Epithelial cell of prostate (primary cell): Measurements from ENCODE around the gene XPNPEP2.

Experiments used
- DNase-seq: peaks from one replicate; pipeline ENCODE4 v3.0.0-alpha.2; 2011; ENCODE audit warnings: low read depth, low spot score
- H3K27ac ChIP-seq: fragments of 450-650 bp; 2 replicates; pipeline ENCODE4 v1.5.1; 2017; ENCODE audit warnings: mild to moderate bottlenecking

XPNPEP2 gene

GRCh38 chrX:129747533-129747932 is 8.8 kb downstream of the XPNPEP2 start:
- no peak overlapping the region for H3K27ac ChIP-seq
- no peak for DNase-seq

DNA sequence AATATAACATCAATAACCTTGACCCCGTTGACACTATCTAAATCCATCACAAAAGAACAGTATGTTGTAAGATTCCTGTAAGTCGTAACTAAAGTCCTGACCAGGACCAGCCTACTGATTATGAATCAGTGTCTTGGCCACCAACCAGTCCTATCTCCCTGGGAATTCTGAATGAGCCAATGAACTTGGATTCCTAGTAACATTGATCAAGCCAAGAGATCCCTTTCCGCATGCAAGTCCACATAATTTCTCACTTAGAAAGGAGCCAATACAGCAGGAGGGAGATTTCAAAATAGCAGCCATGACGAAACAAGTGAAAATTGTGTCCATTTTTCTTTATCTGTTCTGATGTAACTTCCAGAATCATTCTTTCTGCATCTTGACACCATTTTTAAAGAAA is 9.5 kb downstream of the XPNPEP2 start:
- no peak for DNase-seq
- H3K27ac ChIP-seq = no peak overlapping the region

DNA sequence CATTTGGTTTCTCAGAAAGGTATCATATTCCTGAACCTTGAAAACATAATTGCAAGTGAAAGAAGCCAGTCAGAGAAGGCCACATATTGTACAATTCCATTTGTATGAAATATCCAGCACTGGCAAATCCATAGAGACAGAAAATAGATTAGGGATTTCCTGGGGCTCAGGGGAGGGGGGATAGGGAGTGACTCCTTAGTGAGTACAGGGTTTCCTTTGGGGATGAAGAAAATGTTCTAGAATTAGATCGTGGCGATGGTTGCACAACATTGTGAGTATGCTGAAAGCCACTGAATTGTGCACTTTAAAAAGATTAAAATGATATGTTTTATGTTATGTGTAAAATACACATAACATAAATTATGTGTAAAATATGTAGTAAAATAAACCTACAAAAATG is 10.3 kb downstream of the XPNPEP2 start:
- H3K27ac ChIP-seq = no peak overlapping the region
- DNase-seq = no peak

GRCh38 chrX:129750971-129751370 is 12.2 kb downstream of the XPNPEP2 start:
- H3K27ac ChIP-seq = no peak overlapping the region

GRCh38 chrX:129754056-129755024 is 15.6 kb downstream of the XPNPEP2 start:
- DNase-seq = no peak
- no peak overlapping the region for H3K27ac ChIP-seq

More at GRCh38 chrX:129750971-129751370, 12.2 kb downstream of the XPNPEP2 start:
- no peak for DNase-seq

DNA sequence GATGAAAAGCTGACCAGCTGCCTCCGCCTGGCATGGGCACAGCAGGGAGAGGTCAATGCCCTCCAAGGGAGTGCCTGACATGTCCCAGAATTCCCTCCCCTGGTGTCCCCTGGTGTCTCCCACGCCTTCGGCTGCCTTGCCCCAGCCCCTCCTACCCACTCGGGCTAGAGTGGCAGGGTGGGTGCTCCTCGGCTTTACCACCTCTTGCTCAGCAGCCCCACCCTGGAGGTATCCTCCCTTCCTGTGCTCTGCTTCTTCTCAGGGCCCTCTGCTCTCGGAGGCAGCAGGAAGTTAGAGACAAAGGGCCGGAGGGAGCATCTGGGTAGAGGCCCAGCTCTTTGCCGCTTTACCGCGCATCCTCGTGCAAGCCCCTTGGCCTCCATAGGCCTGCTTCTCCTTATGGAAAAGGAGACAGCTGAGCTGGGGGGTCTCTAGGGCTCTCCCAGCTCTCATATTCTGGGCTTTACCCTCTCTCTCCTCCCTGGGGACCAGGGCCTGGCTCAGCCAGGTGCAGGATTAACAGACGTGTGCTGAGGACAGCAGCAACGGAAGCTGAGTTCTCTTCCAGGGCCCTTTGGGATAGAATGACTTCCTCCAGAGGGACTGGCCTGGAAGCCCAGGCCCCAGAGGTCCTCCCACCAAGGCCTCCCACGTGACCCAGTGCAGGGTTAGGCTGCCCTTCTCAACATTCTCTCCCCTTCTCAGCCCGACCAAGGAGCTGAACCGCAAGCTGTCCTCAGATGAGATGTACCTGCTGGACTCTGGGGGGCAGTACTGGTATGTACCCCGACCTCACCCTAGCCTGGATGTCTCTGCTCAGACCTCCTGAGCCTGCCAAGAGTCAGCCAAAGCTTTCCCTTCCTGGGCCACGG is 17.2 kb downstream of the XPNPEP2 start:
- no peak overlapping the region for H3K27ac ChIP-seq
- DNase-seq = no peak

- DNase-seq = peak; percentile 37
- no peak overlapping the region for H3K27ac ChIP-seq
Measured at GRCh38 chrX:129759576-129760061, 20.8 kb downstream of the XPNPEP2 start.

GRCh38 chrX:129760155-129760554 is 21.4 kb downstream of the XPNPEP2 start:
- H3K27ac ChIP-seq = no peak overlapping the region

DNA sequence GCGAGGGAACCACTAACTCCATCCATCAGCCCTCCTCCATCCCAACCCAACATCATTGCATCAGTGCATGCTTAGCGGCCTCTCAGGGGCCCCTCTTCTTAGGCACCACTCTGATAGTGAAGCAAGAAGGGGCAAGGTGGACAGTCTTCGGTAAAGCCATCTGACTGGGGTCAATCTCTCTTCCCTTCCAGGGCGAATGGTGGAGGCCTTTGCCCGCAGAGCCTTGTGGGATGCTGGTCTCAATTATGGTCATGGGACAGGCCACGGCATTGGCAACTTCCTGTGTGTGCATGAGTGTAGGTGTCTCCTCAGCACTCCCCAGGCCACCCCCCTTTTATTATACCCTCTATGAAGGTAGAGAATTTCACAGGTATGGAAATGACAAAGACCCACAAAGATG is 22.2 kb downstream of the XPNPEP2 start:
- H3K27ac ChIP-seq = no peak overlapping the region

More at GRCh38 chrX:129760155-129760554, 21.4 kb downstream of the XPNPEP2 start:
- DNase-seq = no peak

GRCh38 chrX:129761596-129761995 is 22.8 kb downstream of the XPNPEP2 start:
- no peak for DNase-seq
- no peak overlapping the region for H3K27ac ChIP-seq

More for the DNA sequence above, 22.2 kb downstream of the XPNPEP2 start:
- no peak for DNase-seq

DNA sequence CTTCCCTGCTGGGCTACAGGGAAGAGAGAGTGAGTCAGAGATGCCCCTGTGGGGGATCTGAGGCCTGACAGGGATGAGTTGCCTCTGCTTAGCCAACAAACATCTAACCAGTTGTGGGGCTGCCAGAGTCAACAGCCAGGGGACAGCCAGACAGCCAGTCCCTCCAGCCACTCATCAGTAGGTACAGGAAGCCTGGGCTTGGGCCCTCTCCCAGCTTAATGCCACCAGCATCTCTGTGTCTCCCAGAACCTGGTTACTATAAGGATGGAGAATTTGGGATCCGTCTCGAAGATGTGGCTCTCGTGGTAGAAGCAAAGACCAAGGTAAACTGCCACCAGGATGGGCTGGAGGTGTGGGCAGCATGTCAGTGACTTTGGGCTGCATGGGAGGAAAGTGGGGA is 23.7 kb downstream of the XPNPEP2 start:
- H3K27ac ChIP-seq = no peak overlapping the region
- no peak for DNase-seq

GRCh38 chrX:129763666-129764065 is 24.9 kb downstream of the XPNPEP2 start:
- DNase-seq = no peak
- H3K27ac ChIP-seq = no peak overlapping the region

GRCh38 chrX:129768186-129768585 is 29.4 kb downstream of the XPNPEP2 start:
- DNase-seq = no peak
- no peak overlapping the region for H3K27ac ChIP-seq

DNA sequence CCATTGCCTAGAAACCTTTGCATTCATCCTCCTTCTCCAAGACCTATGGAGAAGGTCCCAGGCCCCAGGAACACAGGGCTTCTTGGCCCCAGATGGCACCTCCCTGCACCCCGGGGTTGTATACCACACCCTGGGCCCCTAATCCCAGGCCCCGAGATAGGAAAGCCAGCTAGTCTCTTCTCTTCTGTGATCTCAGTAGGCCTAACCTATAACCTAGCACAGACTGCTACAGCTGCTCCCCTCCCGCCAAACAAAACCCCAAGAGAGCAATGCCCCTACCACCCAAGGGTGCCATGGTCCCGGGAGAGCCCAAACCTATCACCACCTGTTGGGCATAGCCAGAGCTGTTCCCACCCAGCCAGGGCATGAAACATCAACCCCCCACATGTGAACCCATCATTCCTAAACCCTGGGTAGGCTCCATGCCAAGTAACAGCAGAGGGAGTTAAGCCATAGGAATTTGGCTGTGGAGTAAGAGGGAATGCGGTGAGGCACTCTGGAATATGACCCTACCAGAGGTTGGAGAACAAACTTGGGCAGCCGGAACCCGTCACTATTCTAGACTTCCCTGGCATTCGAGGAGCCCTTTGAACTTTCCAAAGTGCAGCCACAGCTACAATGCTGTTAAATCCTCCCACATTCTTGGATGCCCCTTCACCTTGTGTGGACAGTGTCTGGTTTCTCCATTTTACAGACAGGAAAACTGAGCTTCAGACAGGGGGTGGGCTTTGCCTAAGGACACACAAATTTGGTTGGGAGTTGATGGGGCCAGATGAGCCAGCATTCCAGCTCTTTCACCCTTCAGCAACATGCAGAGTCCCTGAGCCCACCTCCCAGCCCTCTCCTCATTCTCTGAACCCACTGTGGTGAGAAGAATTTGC is 30.0 kb downstream of the XPNPEP2 start:
- no peak overlapping the region for H3K27ac ChIP-seq
- no peak for DNase-seq

DNA sequence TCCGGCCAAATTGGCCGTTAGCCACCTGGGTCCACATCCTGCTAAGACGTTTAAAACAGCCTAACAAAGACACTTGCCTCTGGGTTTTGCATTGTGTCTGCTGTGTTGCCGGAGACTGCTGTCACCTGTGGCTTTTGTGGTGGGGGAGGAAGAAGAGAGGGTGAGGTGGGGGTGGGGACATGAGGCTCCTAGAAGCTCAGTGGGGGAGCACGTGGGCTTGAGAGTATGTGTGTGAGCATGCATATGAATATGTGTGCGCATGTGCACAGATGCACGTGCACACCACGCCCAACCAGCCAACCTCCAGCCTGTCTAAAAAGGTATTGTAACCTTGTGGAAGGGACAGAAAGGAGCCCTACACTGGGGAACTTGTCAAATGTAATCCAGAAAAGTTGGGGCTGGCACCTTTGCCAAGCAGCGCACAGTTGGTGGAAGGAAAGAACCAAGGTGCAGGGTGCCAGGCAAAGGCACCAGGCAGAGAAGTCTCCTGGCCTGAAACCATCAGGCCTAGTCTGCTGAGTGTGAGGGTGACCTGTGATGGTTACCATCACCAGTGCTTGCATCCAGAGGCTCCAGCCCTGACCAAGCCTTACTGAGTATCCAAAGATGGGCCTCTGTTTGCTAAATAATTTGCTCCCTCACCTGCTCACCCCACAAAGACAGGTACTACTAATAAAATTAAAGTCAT is 30.8 kb downstream of the XPNPEP2 start:
- H3K27ac ChIP-seq = no peak overlapping the region

DNA sequence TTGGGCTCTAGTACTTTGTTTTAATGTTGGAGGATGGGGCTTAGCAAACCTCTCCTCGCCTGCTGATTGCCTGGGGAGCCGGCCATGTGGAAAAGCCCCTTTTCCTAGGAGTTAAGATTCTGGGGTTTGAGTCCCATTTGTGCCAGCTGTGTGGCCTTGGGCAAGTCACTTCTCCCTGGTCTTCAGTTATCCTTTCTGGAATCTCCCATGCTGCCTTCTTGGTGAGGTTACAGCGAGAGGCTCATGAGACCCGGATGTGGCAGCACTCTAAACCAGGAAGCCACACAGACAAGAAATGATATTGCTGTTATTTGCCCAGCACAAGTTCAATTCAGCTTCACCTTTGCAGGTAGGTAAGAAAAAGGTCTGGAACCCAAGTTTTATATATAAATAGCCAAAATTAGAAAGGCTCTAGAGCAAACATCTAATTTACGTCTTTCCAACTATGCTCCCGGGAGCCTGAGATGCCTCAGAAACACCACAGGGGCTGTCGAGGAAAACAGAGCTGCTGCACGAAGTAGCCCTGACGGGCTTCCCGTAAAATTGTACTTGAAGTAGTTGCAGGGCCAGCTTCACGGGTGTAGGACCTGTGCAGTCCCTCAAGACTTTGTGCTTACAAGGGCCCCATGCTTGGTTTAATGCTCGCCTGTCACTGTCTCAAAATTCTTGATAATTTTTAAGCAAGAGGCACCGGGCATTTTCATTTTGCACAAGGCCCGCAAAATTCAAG is 32.7 kb downstream of the XPNPEP2 start:
- no peak for DNase-seq
- no peak overlapping the region for H3K27ac ChIP-seq

More for the DNA sequence above, 30.8 kb downstream of the XPNPEP2 start:
- DNase-seq = no peak

DNA sequence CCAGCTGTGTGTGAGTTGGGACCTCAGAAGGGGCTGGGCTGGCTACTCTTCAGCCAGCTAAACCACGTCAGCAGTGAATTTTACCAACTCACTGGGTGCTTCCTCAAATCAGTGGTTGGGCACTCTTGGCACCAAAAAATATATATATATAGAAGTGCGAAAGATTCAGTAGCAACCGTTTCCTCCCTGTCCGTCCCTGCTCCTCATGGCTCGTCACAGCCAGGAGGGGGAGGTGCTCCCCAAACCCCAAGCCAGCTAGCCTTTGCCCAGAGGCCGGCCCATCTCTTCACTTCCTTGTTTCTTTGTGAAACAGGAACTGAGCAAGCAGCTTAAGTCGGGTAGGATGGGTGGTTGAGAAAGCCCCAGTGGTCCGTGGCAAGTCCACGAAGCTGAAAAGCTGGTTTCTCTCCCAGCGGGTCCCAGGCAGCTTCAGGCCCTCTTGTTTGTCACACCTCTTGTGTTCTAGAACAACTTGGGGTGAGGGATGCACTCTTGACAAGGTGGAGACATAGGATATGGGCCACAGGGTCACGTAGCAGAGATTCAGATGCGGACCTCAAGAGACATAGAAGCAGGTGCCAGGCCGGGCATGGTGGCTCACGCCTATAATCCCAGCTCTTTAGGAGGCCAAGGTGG is 34.1 kb downstream of the XPNPEP2 start:
- DNase-seq = no peak
- no peak overlapping the region for H3K27ac ChIP-seq
